HepG2 (cell line): Measurements from ENCODE around the gene RARG. TPM values are rescaled to one million over a fixed set of nuclear protein-coding genes. Genes with fewer than 3 reads are reported as not detected.

Experiments used
- CENPT ChIP-seq: sonication (generic); formaldehyde crosslinking; IDR thresholded peaks from 2 replicates; pipeline ENCODE4 v1.8.0; 2022; ENCODE audit warnings: low read depth, mild to moderate bottlenecking, moderate library complexity, missing genetic modification reagents
- CSRNP2 ChIP-seq: sonication (generic); formaldehyde crosslinking; conservative IDR thresholded peaks from 2 replicates; pipeline ENCODE4 v1.8.0; 2022; ENCODE audit warnings: low read depth, missing genetic modification reagents
- CTCF ChIP-seq: sonication (generic); formaldehyde crosslinking; IDR thresholded peaks from 2 replicates; pipeline ENCODE4 v1.5.0; 2020; ENCODE audit warnings: mild to moderate bottlenecking, missing genetic modification reagents, moderate library complexity
- EED ChIP-seq: sonication (generic); formaldehyde crosslinking; IDR thresholded peaks from 2 replicates; pipeline ENCODE4 v1.5.0; 2020; ENCODE audit warnings: mild to moderate bottlenecking, missing genetic modification reagents
- GPBP1L1 ChIP-seq: sonication (generic); formaldehyde crosslinking; IDR thresholded peaks from 2 replicates; pipeline ENCODE4 v1.5.0; 2020; ENCODE audit warnings: mild to moderate bottlenecking, missing genetic modification reagents
- MLX ChIP-seq: IDR thresholded peaks from 2 replicates; pipeline ENCODE4 v1.6.1; 2016
- RARA ChIP-seq: IDR thresholded peaks from 2 replicates; pipeline ENCODE4 v1.6.1; 2016; ENCODE audit warnings: missing genetic modification reagents, missing compliant biosample characterization
- SAFB2 ChIP-seq: sonication (generic); formaldehyde crosslinking; IDR thresholded peaks from 2 replicates; pipeline ENCODE4 v1.5.1; 2020; ENCODE audit warnings: missing genetic modification reagents, low read depth, mild to moderate bottlenecking, borderline replicate concordance
- STAG1 ChIP-seq: sonication (generic); formaldehyde crosslinking; IDR thresholded peaks from 2 replicates; pipeline ENCODE4 v1.4.0; 2020; ENCODE audit warnings: missing genetic modification reagents
- SYNCRIP ChIP-seq: fragments of 200-400 bp; formaldehyde crosslinking; IDR thresholded peaks from 2 replicates; pipeline ENCODE4 v1.6.1; 2018; ENCODE audit warnings: mild to moderate bottlenecking, low read depth, low read length; ENCODE audit not compliant: insufficient read depth
- TARDBP ChIP-seq: sonication (generic); formaldehyde crosslinking; IDR thresholded peaks from 2 replicates; pipeline ENCODE4 v1.8.0; 2022; ENCODE audit warnings: mild to moderate bottlenecking, missing genetic modification reagents
- TEAD3 ChIP-seq: optimal IDR thresholded peaks from 2 replicates; pipeline ENCODE3; 2016; ENCODE audit warnings: borderline replicate concordance
- THAP7 ChIP-seq: sonication (generic); formaldehyde crosslinking; IDR thresholded peaks from 2 replicates; pipeline ENCODE4 v1.8.1; 2023; ENCODE audit warnings: mild to moderate bottlenecking, missing genetic modification reagents
- ZGPAT ChIP-seq: IDR thresholded peaks from 2 replicates; pipeline ENCODE4 v1.6.1; 2016; ENCODE audit warnings: mild to moderate bottlenecking
- ZNF503 ChIP-seq: sonication (generic); formaldehyde crosslinking; IDR thresholded peaks from 2 replicates; pipeline ENCODE4 v1.4.0; 2020; ENCODE audit warnings: missing genetic modification reagents
- polyA plus RNA-seq, 8 experiments: library from polyadenylated mRNA; depleted of rRNA in 3 of 8; stranded (reverse) in 7 of 8; unstranded in 1 of 8; fragments of >200 nt; fragmentation: Illumina TruSeq in 4 of 8; extraction: Trizol in 4 of 8; gene quantifications; 2 replicates each; pipeline versions ENCODE4 v1.2.1 to v1.2.3, GENCODE V29; 2011 to 2016; ENCODE audit warnings: low read depth in 4 of 8, missing spikeins in 1 of 8, mixed read lengths in 1 of 8; ENCODE audit not compliant: insufficient read depth in 1 of 8
- total RNA-seq, 5 experiments: library from RNA; depleted of rRNA; stranded (reverse); fragments of >200 nt; fragmentation: Illumina TruSeq; extraction: Trizol; gene quantifications; 2 replicates each; pipeline ENCODE4 v1.2.3, GENCODE V29; 2016; ENCODE audit warnings: low read depth in 1 of 5
- TF ChIP-seq, protein P1 (sequence below): sonication (generic); formaldehyde crosslinking; IDR thresholded peaks from 2 replicates; pipeline ENCODE4; 2020; ENCODE audit warnings: missing genetic modification reagents, mild to moderate bottlenecking, borderline replicate concordance

The RARG gene
- total and polyA plus RNA-seq, 2 of the 13 experiments (the other 11 are each of a cell fraction or from before 2014, with no cell fraction given): 0.77 to 1.5 TPM

GRCh38 chr12:53190108-53190729 is 41.8 kb downstream of the RARG start (continued):
- TF ChIP-seq THAP7 (CRISPR knock-in tag): no peak
- no peak for TF ChIP-seq EED (CRISPR knock-in tag)
- TF ChIP-seq TARDBP (CRISPR knock-in tag): 0 out of 2 replicates have a peak, but pooled peaks have one; percentile 67
- TF ChIP-seq, protein P1, sequence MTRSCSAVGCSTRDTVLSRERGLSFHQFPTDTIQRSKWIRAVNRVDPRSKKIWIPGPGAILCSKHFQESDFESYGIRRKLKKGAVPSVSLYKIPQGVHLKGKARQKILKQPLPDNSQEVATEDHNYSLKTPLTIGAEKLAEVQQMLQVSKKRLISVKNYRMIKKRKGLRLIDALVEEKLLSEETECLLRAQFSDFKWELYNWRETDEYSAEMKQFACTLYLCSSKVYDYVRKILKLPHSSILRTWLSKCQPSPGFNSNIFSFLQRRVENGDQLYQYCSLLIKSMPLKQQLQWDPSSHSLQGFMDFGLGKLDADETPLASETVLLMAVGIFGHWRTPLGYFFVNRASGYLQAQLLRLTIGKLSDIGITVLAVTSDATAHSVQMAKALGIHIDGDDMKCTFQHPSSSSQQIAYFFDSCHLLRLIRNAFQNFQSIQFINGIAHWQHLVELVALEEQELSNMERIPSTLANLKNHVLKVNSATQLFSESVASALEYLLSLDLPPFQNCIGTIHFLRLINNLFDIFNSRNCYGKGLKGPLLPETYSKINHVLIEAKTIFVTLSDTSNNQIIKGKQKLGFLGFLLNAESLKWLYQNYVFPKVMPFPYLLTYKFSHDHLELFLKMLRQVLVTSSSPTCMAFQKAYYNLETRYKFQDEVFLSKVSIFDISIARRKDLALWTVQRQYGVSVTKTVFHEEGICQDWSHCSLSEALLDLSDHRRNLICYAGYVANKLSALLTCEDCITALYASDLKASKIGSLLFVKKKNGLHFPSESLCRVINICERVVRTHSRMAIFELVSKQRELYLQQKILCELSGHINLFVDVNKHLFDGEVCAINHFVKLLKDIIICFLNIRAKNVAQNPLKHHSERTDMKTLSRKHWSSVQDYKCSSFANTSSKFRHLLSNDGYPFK (CRISPR knock-in tag): peak; percentile 24; the same call in 1 of the 2 replicates
- no peak for TF ChIP-seq CENPT
- TF ChIP-seq SYNCRIP: no peak
- no peak for TF ChIP-seq SAFB2 (CRISPR knock-in tag)
- no peak for TF ChIP-seq MLX
- TF ChIP-seq TEAD3: peak; percentile 31
- TF ChIP-seq ZGPAT (CRISPR knock-in tag): 0 out of 2 replicates have a peak, but pooled peaks have one; percentile 36
- no peak for TF ChIP-seq GPBP1L1 (CRISPR knock-in tag)
- peak; percentile 86 for TF ChIP-seq CTCF (CRISPR knock-in tag)
- TF ChIP-seq RARA (CRISPR knock-in tag): no peak
- peak; percentile 66 for TF ChIP-seq STAG1
- TF ChIP-seq CSRNP2 (CRISPR knock-in tag): no peak
- no peak for TF ChIP-seq ZNF503 (CRISPR knock-in tag)
